GM12878 (cell line): Measurements from ENCODE around the gene METRNL. TPM values are rescaled to one million over a fixed set of nuclear protein-coding genes. Genes with fewer than 3 reads are reported as not detected.

Experiments used
- ATAC-seq: fragments of 200-7000 bp; cut with Tn5 transposase; 3 replicates; pipeline ENCODE4 v1.9.1; 2020; ENCODE audit warnings: mild to moderate bottlenecking, moderate library complexity
- BruUV-seq: library from RNA; stranded (reverse); fragments of 400-500 nt; replicated peaks from 2 replicates; lab custom pipeline; 2021; lab: Mats Ljungman, UMichigan
- CTCF ChIA-PET: fragments of 300-600 bp; sonication (Branson Sonifier 250); formaldehyde crosslinking; extraction: SDS; loops from one replicate; lab custom pipeline; 2021; ENCODE audit warnings: inconsistent platforms; lab: Yijun Ruan, JAX
- POLR2A ChIA-PET: fragments of 350-600 bp; formaldehyde crosslinking; extraction: SDS; loops from one replicate; lab custom pipeline; 2021; ENCODE audit warnings: inconsistent platforms; lab: Charles Lee
- RAD21 ChIA-PET: fragments of 300-600 bp; sonication (Branson Sonifier 250); formaldehyde crosslinking; loops from one replicate; lab custom pipeline; 2023; ENCODE audit warnings: antibody characterized with exemption; ENCODE audit not compliant: unreplicated experiment; lab: Charles Lee
- SMC1A ChIA-PET: fragments of 300-600 bp; sonication (Branson Sonifier 250); formaldehyde crosslinking; loops from one replicate; lab custom pipeline; 2023; ENCODE audit not compliant: unreplicated experiment, uncharacterized antibody; lab: Charles Lee
- DNase-seq: peaks from one replicate; pipeline ENCODE4 v3.0.0-alpha.2; 2011; ENCODE audit warnings: low read depth, low spot score
- FAIRE-seq: peaks from 3 replicates; lab custom pipeline; 2011; peaks lifted over from hg19 to GRCh38; lab: Jason Lieb, UNC
- H2AFZ ChIP-seq: 2 replicates; pipeline ENCODE4 v1.6.0; 2011; ENCODE audit warnings: low read depth, low read length, control low read depth; ENCODE audit not compliant: control insufficient read depth
- H3K27ac ChIP-seq: 2 replicates; pipeline ENCODE4 v1.5.1; 2011; ENCODE audit warnings: control low read depth; ENCODE audit not compliant: control insufficient read depth, insufficient read depth
- H3K27me3 ChIP-seq, 2 experiments: replicated peaks in 1 of 2; 2 replicates each; pipeline versions ENCODE4 v1.6.0 to v1.6.1; 2011; ENCODE audit warnings: low read length in 1 of 2; ENCODE audit not compliant: control insufficient read depth in 2 of 2, insufficient read depth in 2 of 2
- H3K36me3 ChIP-seq, 2 experiments: 2 replicates each; pipeline ENCODE4 v1.5.1; 2011; ENCODE audit warnings: low read length in 1 of 2; ENCODE audit not compliant: control insufficient read depth in 2 of 2, insufficient read depth in 2 of 2
- H3K4me1 ChIP-seq: 2 replicates; pipeline ENCODE4 v1.6.1; 2011; ENCODE audit warnings: mild to moderate bottlenecking, low read length, moderate library complexity, mixed read lengths; ENCODE audit not compliant: control insufficient read depth, insufficient read depth
- H3K4me2 ChIP-seq: 2 replicates; pipeline ENCODE4 v1.6.0; 2011; ENCODE audit warnings: control low read depth; ENCODE audit not compliant: control insufficient read depth, insufficient read depth
- H3K4me3 ChIP-seq: fragments of 200-600 bp; sonication (generic); 2 replicates; pipeline ENCODE4 v1.5.1; 2016
- H3K79me2 ChIP-seq: 2 replicates; pipeline ENCODE4 v1.6.0; 2011; ENCODE audit warnings: low read length; ENCODE audit not compliant: control insufficient read depth, insufficient read depth
- H3K9ac ChIP-seq: 2 replicates; pipeline ENCODE4 v1.8.0; 2011; ENCODE audit warnings: low read length, control low read depth, mixed read lengths; ENCODE audit not compliant: control insufficient read depth, insufficient read depth
- H3K9me3 ChIP-seq: replicated peaks from 3 replicates; pipeline ENCODE4 v1.5.1; 2011; ENCODE audit warnings: mild to moderate bottlenecking, low read length; ENCODE audit not compliant: control insufficient read depth, insufficient read depth
- H4K20me1 ChIP-seq: 2 replicates; pipeline ENCODE4 v1.6.0; 2011; ENCODE audit not compliant: control insufficient read depth, insufficient read depth
- BRCA1 ChIP-seq: IDR thresholded peaks from 2 replicates; pipeline ENCODE4 v1.6.1; 2011; ENCODE audit warnings: low read depth, low read length, improper control_type of control experiment
- EZH2 ChIP-seq: IDR thresholded peaks from 2 replicates; pipeline ENCODE4 v1.6.1; 2012; ENCODE audit warnings: low read depth, mild to moderate bottlenecking, control low read depth, inconsistent platforms, low read length, borderline replicate concordance; ENCODE audit not compliant: control insufficient read depth
- GABPA ChIP-seq: IDR thresholded peaks from 2 replicates; pipeline ENCODE4 v1.6.1; 2014; ENCODE audit warnings: antibody characterized with exemption, low read depth, mild to moderate bottlenecking, inconsistent platforms
- HCFC1 ChIP-seq: fragments of 150-350 bp; IDR thresholded peaks from 2 replicates; pipeline ENCODE4 v1.6.1; 2014; ENCODE audit warnings: low read length
- IKZF2 ChIP-seq, 2 experiments: fragments of 450-650 bp; IDR thresholded peaks; 2 replicates each; pipeline ENCODE4 v1.6.1; 2017; ENCODE audit warnings: mild to moderate bottlenecking in 2 of 2, moderate library complexity in 2 of 2
- JUND ChIP-seq: IDR thresholded peaks from 2 replicates; pipeline ENCODE4 v1.6.1; 2012; ENCODE audit warnings: low read depth, mild to moderate bottlenecking, low read length, improper control_type of control experiment, moderate library complexity
- SP1 ChIP-seq: IDR thresholded peaks from one replicate; pipeline ENCODE4 v1.6.1; 2011; ENCODE audit warnings: low read depth, low read length
- SPI1 ChIP-seq: IDR thresholded peaks from 2 replicates; pipeline ENCODE4 v1.6.1; 2011; ENCODE audit warnings: low read depth, mild to moderate bottlenecking, low read length, moderate library complexity, borderline replicate concordance; ENCODE audit not compliant: insufficient read depth
- SRF ChIP-seq, 2 experiments: IDR thresholded peaks; 2 replicates each; pipeline ENCODE4 v1.6.1; 2011; ENCODE audit warnings: low read depth in 2 of 2, low read length in 2 of 2, mild to moderate bottlenecking in 1 of 2, moderate library complexity in 1 of 2
- STAT1 ChIP-seq: fragments of 450-650 bp; conservative IDR thresholded peaks from 2 replicates; pipeline ENCODE4 v1.6.1; 2014; ENCODE audit warnings: antibody characterized with exemption, mild to moderate bottlenecking
- TBL1XR1 ChIP-seq: IDR thresholded peaks from 2 replicates; pipeline ENCODE4 v1.6.1; 2012; ENCODE audit warnings: low read depth, low read length, improper control_type of control experiment
- TCF3 ChIP-seq: IDR thresholded peaks from 2 replicates; pipeline ENCODE4 v1.6.1; 2012; ENCODE audit warnings: low read depth, mild to moderate bottlenecking, low read length, borderline replicate concordance; ENCODE audit not compliant: insufficient read depth
- ZNF207 ChIP-seq: fragments of 450-650 bp; IDR thresholded peaks from 2 replicates; pipeline ENCODE4 v1.6.1; 2014; ENCODE audit warnings: antibody characterized with exemption, mild to moderate bottlenecking, borderline replicate concordance
- WGBS: methylation state at CpG from one replicate; pipeline ENCODE4 v1.1.6; 2016; ENCODE audit warnings: low lambda C conversion rate; ENCODE audit not compliant: insufficient replicate concordance, insufficient coverage; ENCODE audit errors: missing lambda C conversion rate; 5-methylcytosine and 5-hydroxymethylcytosine counted together
- in situ Hi-C: fragments of 300-500 bp; cut with MboI; formaldehyde crosslinking; loops from 9 replicates; pipeline ENCODE4 v1.14.3; 2018; ENCODE audit warnings: mixed read lengths
- intact Hi-C: fragments of 100-400 bp; cut with micrococcal nuclease; formaldehyde crosslinking; loops from one replicate; pipeline ENCODE4 v1.14.2; 2022; ENCODE audit not compliant: unreplicated experiment
- polyA plus RNA-seq, 11 experiments: library from polyadenylated mRNA; depleted of rRNA in 4 of 11; unstranded in 6 of 11; stranded (reverse) in 5 of 11; fragments of >200 nt; fragmentation: Nextera tagmentation in 4 of 11; fragmentation: Illumina TruSeq in 1 of 11; extraction: Ambion mirVana in 4 of 11; extraction: Trizol in 1 of 11; gene quantifications; 1 replicate in 1 of 11; 2 replicates in 10 of 11; pipeline versions ENCODE4 v1.2.1 to v1.2.3, GENCODE V29; 2011 to 2016; ENCODE audit warnings: inconsistent platforms in 2 of 11, missing spikeins in 2 of 11, low read depth in 1 of 11
- total RNA-seq, 4 experiments: library from RNA; depleted of rRNA in 3 of 4; stranded (reverse); fragments of >200 nt in 3 of 4; fragmentation: Illumina TruSeq in 1 of 4; extraction: Trizol in 1 of 4; gene quantifications; 2 replicates each; pipeline versions ENCODE4 v1.2.1 to v1.2.3, GENCODE V29; 2013 to 2021
- TF ChIP-seq, protein P1 (sequence below): IDR thresholded peaks from 2 replicates; pipeline ENCODE4 v1.6.1; 2012; ENCODE audit warnings: mild to moderate bottlenecking, low read depth, low read length

METRNL gene
- total and polyA plus RNA-seq, 10 of the 15 experiments (the other 5 are each of a cell fraction or from before 2014, with no cell fraction given), result 0.05 to 3.7 (median 0.48) TPM; not detected in 2

GRCh38 chr17:83103200-83103942, 24.0 kb downstream of the METRNL start:
- Histone ChIP-seq H3K79me2 (no peaks in the 10 kb centered on the region), H3K9ac (no peak overlapping the region), H3K4me2 (no peak overlapping the region), H2AFZ (no peak overlapping the region), H3K36me3 (no peaks in the 10 kb centered on the region), H3K27me3 (peaks cover 3 to 4% of the 10 kb centered on the region in 2 experiments; a peak in 3 of 4 replicates), H4K20me1 (no peaks in the 10 kb centered on the region), H3K4me1 (no peaks in the 10 kb centered on the region; the same call in 1 of the 2 replicates), H3K9me3 (no peaks in the 10 kb centered on the region; the same call in 2 of the 3 replicates), H3K4me3 (no peak overlapping the region), H3K27ac (no peak overlapping the region)
- TF ChIP-seq STAT1 (no peak), IKZF2 (IDR thresholded peaks at IDR 0.05) (no peak), ZNF207 (no peak)
- DNase-seq, result no peak
- BruUV-seq, result no TSS peak
- in situ Hi-C loops, result no loop called here
- RAD21 ChIA-PET, result no interaction called here
- SMC1A ChIA-PET, result no interaction called here
- CTCF ChIA-PET, result no interaction called here
- FAIRE-seq, result no peak
- intact Hi-C loops, result no loop called here
- no peak for ATAC-seq
- WGBS, result 62% methylated on average over 10 of the region's 60 CpGs
- POLR2A ChIA-PET, result no interaction called here

- DNase-seq (no peak), ATAC-seq (no peak), FAIRE-seq (no peak)
- in situ Hi-C loops, result no loop called here
- no peaks in the 10 kb centered on the region for H3K79me2 ChIP-seq
- H3K9me3 ChIP-seq, result no peaks in the 10 kb centered on the region; the same call in 2 of the 3 replicates
- no peaks in the 10 kb centered on the region for H3K36me3 ChIP-seq
- intact Hi-C loops, result no loop called here
- H3K4me3 ChIP-seq, result no peak overlapping the region
- peaks cover 2 to 3% of the 10 kb centered on the region in 2 experiments; a peak in 3 of 4 replicates for H3K27me3 ChIP-seq
- H3K4me1 ChIP-seq, result no peaks in the 10 kb centered on the region; the same call in 1 of the 2 replicates
- SMC1A ChIA-PET, result interaction anchor here (0.6 kb wide), 1 partner anchor 50 kb away, joined by 3 read pairs; no protein-coding TSS in a partner anchor
- POLR2A ChIA-PET, result no interaction called here
- CTCF ChIA-PET, result no interaction called here
- H3K9ac ChIP-seq, result no peak overlapping the region
- RAD21 ChIA-PET, result no interaction called here
- H3K4me2 ChIP-seq, result no peak overlapping the region
- 75% methylated on average over 8 of the region's 10 CpGs for WGBS
- no peak overlapping the region for H3K27ac ChIP-seq
- BruUV-seq, result no TSS peak
- no peak overlapping the region for H2AFZ ChIP-seq
- H4K20me1 ChIP-seq, result no peaks in the 10 kb centered on the region
- no peak for TF ChIP-seq STAT1
- TF ChIP-seq SPI1, result no peak
- TF ChIP-seq, protein P1, sequence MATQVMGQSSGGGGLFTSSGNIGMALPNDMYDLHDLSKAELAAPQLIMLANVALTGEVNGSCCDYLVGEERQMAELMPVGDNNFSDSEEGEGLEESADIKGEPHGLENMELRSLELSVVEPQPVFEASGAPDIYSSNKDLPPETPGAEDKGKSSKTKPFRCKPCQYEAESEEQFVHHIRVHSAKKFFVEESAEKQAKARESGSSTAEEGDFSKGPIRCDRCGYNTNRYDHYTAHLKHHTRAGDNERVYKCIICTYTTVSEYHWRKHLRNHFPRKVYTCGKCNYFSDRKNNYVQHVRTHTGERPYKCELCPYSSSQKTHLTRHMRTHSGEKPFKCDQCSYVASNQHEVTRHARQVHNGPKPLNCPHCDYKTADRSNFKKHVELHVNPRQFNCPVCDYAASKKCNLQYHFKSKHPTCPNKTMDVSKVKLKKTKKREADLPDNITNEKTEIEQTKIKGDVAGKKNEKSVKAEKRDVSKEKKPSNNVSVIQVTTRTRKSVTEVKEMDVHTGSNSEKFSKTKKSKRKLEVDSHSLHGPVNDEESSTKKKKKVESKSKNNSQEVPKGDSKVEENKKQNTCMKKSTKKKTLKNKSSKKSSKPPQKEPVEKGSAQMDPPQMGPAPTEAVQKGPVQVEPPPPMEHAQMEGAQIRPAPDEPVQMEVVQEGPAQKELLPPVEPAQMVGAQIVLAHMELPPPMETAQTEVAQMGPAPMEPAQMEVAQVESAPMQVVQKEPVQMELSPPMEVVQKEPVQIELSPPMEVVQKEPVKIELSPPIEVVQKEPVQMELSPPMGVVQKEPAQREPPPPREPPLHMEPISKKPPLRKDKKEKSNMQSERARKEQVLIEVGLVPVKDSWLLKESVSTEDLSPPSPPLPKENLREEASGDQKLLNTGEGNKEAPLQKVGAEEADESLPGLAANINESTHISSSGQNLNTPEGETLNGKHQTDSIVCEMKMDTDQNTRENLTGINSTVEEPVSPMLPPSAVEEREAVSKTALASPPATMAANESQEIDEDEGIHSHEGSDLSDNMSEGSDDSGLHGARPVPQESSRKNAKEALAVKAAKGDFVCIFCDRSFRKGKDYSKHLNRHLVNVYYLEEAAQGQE, result no peak
- TF ChIP-seq EZH2, result no peak
- no peak for TF ChIP-seq TCF3
- TF ChIP-seq SP1, result no peak
- no peak for TF ChIP-seq SRF (IDR thresholded peaks at IDR 0.05; ENCODE audit: low read depth in 2 of 2, low read length in 2 of 2)
- no peak for TF ChIP-seq HCFC1
- no peak for TF ChIP-seq JUND
- TF ChIP-seq GABPA, result no peak
- TF ChIP-seq TBL1XR1, result no peak
- TF ChIP-seq BRCA1, result no peak
Observed at GRCh38 chr17:83103943-83104311, 24.5 kb downstream of the METRNL start.
